DMS79 (cell line): ENCODE data around the gene RASAL2.
A peak's percentile ranks its signal among the peaks of the same experiment; 100 is the strongest.
"Not testable (repeated sequence)": the region's sequence is repeated elsewhere in the genome, so short reads cannot be mapped to it uniquely, and the experiment has no call there.

Source experiments
- DNase-seq: peaks from one replicate; lab custom pipeline; 2025; lab: John Stamatoyannopoulos, UW

Gene RASAL2

GRCh38 chr1:178071811-178072210, 22.1 kb upstream of the RASAL2 start:
- no peak for DNase-seq

GRCh38 chr1:178072326-178072725, 21.6 kb upstream of the RASAL2 start:
- no peak for DNase-seq

GRCh38 chr1:178075333-178075732, 18.6 kb upstream of the RASAL2 start:
- no peak for DNase-seq

- DNase-seq, result no peak
These were observed 17.3 kb upstream of the RASAL2 start for GRCh38 chr1:178076607-178077006.

- no peak for DNase-seq
These were observed 16.0 kb upstream of the RASAL2 start for GRCh38 chr1:178077917-178078316.

GRCh38 chr1:178086294-178086693, 7.6 kb upstream of the RASAL2 start:
- DNase-seq, result no peak

GRCh38 chr1:178086766-178087165, 7.1 kb upstream of the RASAL2 start:
- DNase-seq, result no peak

GRCh38 chr1:178088651-178089050, 5.3 kb upstream of the RASAL2 start:
- no peak for DNase-seq

GRCh38 chr1:178091454-178091853, 2.5 kb upstream of the RASAL2 start:
- DNase-seq, result not testable (repeated sequence)

GRCh38 chr1:178091986-178092745, 1.7 kb upstream of the RASAL2 start:
- DNase-seq, result no peak

- no peak for DNase-seq
These were observed 918 bp upstream of the RASAL2 start for GRCh38 chr1:178092878-178093493.

GRCh38 chr1:178093494-178093950, 382 bp upstream of the RASAL2 start:
- DNase-seq, result peak; percentile 90

- DNase-seq, result peak; percentile 5
These were observed 1.1 kb downstream of the RASAL2 start for GRCh38 chr1:178094739-178095645.

GRCh38 chr1:178096421-178096820, 2.5 kb downstream of the RASAL2 start:
- DNase-seq, result no peak

GRCh38 chr1:178098262-178098661, 4.4 kb downstream of the RASAL2 start:
- DNase-seq, result no peak

GRCh38 chr1:178101266-178101630, 7.3 kb downstream of the RASAL2 start:
- no peak for DNase-seq

GRCh38 chr1:178101654-178102053, 7.8 kb downstream of the RASAL2 start:
- DNase-seq, result no peak

GRCh38 chr1:178102218-178102617, 8.3 kb downstream of the RASAL2 start:
- no peak for DNase-seq

GRCh38 chr1:178107823-178108222, 13.9 kb downstream of the RASAL2 start:
- no peak for DNase-seq

GRCh38 chr1:178109348-178110143, 15.6 kb downstream of the RASAL2 start:
- DNase-seq, result no peak

GRCh38 chr1:178115260-178115659, 21.4 kb downstream of the RASAL2 start:
- no peak for DNase-seq

- DNase-seq, result no peak
These were observed 24.6 kb downstream of the RASAL2 start for GRCh38 chr1:178118524-178118923.
